CMK (cell line): Measurements from ENCODE around the gene PLAAT1.

Experiments
- DNase-seq: peaks from one replicate; pipeline ENCODE4 v3.0.0-alpha.2; 2010; ENCODE audit warnings: low read depth

The PLAAT1 gene

GRCh38 chr3:193240850-193241706 is at the start of gene PLAAT1:
Gene PLAAT1 (plus strand): TSS chr3:193241222. CDS start chr3:193255651, 14,429 bp downstream.
- DNase-seq, result peak; percentile 21

DNA sequence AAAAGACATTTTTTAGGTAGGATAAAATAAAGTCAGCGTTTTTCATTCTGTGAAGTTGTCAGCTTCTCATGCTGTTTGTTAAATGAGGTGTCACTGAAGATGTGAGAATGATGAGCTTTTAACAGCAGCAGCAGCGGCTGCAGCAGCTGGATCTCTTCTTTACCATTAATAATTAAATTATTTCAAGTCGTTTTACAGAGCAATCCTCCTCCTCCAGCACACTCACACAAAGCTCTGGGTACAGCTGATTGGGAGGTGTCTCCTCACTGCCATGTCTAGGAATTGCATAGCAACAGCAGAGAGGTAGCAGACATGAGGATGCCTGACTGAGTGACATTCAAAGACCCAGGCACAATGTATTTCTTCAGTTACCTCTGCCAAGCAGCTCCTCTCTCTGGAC is 46.7 kb upstream of the PLAAT1 start:
- DNase-seq, result no peak

- no peak for DNase-seq
Measured at GRCh38 chr3:193196746-193197145, 44.3 kb upstream of the PLAAT1 start.

DNA sequence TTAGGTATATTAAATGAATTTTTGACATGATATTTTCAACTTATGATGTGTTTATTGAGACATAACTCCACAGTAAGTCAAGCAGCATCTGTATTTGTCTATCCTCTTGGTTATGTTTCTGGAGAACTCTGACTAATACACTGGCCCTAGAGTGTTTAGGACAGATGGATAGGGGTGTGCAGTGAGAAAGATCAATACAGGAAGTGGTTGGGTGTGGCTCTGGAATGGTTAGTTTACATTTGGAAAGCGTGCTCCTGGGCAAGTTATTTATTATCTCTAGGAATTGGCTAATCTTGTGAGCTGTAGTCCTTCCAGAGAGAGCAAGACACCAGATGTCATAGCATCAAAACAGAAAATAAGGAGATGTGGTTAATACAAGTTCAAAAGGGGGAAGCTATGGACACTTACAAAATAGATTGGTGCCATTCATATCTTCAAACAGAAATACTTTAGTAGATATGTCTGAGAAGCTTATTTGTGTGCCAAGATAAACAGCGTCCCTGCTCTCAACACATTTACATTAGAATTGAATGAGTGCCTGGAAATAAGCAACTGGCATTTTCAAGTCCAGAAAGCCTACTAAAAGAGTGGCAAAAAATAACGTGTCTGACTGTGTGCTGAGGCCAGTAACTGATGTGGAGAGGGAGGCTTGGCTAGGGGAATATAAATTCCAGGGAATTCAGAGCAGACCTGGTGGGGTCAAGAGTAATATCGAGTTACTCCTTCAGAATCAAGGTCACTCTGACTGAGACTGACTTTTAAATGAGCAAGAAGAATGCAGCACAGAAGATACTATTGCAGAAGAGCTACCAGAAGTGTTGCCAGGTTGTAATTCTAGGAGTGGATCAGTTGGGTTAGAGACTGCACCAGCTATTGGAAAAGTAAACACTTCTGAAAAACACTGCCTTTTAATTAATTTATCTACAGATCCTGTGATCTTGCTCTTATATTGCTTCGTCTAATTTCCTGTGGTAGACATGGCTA is 33.4 kb upstream of the PLAAT1 start:
- no peak for DNase-seq

- no peak for DNase-seq
Measured at GRCh38 chr3:193210618-193211017, 30.4 kb upstream of the PLAAT1 start.

DNA sequence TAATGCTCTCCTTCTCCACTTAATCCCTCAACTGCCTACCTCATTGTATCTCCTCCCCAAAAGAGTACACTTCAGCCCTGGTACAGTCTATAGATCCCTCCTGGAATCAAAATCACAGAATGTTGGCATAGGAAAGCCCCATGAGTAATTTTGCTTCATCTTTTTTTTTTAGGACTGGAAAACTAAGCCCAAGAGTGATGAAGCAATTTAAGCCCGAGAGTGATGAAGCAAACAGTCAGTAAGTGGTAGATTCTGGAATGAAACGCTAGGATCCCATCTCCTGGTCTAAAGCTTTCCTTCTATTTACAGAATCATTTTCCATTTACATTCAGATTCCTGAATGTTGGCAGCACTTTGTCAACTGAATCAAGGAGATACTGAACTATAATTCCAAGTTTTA is 29.8 kb upstream of the PLAAT1 start:
- no peak for DNase-seq

DNA sequence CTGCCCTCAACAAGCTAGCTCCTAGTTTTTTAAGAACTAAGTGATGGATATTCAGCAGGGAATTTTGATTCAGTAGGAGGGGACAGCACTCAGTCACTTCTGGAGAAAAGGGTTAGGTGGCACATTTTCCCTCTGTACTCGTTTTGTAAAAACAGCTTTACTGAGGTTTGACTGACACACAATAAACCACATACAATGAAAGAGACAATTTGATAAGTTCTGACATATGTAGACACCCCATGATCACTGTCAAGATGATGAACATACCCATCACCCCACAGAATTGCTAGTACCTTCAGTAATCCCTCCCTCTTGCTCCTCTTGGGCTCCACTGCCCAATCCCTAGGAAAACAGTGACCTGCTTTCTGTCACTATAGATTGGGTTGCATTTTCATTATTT is 29.0 kb upstream of the PLAAT1 start:
- no peak for DNase-seq

- no peak for DNase-seq
Measured at GRCh38 chr3:193212844-193213243, 28.2 kb upstream of the PLAAT1 start.

DNA sequence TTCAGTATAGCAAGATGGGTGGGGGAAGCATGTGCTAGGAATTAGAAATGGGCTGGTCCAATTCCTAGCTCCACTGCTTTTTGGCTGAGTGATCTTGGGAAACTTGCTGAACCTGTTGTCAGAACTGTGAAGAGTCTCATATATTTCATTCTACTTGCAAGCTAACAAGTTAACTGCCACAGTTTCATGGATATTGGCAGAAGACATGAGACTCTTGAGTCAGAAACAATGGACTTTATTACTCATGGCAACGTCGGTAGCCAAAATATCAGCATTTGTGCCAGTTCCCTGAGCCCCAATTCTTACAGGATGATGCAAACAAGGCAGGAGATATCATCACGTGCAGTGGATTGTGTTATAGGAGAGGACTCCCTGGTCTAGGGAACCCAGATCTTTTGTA is 26.6 kb upstream of the PLAAT1 start:
- DNase-seq, result no peak

DNA sequence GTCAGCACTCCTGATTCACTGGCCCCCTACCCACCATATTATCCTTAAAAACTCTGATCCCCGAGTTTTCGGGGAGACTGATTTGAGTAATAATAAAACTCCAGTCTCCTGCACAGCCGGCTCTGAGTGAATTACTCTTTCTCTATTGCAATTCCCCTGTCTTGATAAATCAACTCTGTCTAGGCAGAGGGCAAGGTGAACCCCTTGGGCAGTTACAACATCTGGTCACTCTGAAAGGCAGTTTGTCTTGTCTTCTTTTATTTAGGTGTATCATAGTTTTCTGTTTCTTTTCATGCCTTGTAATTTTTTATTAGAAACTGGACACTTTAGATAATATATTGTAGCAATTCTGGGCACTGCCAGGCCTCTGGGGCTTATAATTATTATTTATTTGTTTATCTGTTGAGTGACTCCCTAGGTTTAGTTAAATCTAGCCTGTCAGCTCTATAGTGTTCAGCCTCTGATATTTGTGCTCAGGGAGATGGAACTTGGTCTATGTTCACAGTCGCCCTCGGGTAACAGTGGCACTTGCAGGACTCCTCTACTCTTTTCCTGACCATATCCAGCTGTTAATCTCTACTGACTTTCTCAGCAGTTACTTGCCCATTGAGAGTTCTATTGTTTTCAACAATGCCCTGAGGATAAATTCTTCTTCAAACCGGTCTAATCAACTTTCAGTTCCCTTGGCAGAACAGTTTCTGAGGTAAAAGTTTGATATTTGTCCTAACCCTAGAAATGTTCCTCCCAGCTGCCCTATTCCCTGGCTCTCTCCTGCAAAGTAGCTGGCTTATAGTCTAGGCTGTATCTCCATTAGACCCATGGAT is 15.5 kb upstream of the PLAAT1 start:
- no peak for DNase-seq

- no peak for DNase-seq
Measured at GRCh38 chr3:193228206-193228605, 12.8 kb upstream of the PLAAT1 start.

GRCh38 chr3:193229851-193230420 is 11.1 kb upstream of the PLAAT1 start:
- no peak for DNase-seq

- no peak for DNase-seq
Measured at GRCh38 chr3:193230610-193231009, 10.4 kb upstream of the PLAAT1 start.

DNA sequence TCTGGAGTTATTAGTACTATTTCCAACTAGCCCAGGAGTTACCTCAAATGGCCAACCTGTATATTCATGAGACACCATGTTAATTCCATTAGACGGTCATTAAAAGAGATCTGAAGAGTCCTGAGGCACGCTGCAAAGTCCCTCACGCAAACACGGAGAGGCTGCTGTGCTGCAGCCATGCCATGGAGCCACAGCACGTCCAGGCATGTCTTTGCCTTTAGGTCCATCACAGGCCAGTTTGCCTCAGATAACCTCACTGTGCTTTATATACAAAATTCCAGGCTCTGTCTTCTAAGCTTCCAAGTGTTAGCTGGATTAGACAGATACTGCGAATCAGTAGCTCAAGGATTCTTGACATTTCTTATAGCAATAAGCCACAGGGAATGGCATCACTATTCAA is 9.8 kb upstream of the PLAAT1 start:
- no peak for DNase-seq

- no peak for DNase-seq
Measured at GRCh38 chr3:193236599-193236998, 4.4 kb upstream of the PLAAT1 start.

GRCh38 chr3:193237030-193237429 is 4.0 kb upstream of the PLAAT1 start:
- no peak for DNase-seq

DNA sequence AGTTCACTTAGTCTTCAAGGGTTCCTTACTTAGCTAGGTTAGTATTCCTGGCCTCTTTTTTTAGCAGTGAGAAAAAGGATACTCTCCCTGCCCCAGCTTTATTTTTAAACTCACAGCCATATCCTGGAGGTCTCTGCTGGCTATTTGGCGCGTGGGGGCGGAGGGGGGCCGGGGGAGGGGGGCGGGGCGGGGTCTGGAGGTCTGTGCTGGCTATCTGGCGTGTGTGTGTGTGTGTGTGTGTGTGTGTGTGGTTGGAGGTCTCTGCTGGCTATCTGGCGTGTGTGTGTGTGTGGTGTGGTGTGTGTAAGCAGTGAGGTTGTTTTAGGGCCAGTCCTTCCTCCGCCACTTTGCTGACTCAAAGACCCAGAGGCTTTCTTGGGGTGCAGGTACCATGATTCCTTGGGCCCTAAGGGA is 579 bp upstream of the PLAAT1 start:
- DNase-seq, result peak; percentile 18

GRCh38 chr3:193241716-193242115 is 694 bp downstream of the PLAAT1 start:
- no peak for DNase-seq

DNA sequence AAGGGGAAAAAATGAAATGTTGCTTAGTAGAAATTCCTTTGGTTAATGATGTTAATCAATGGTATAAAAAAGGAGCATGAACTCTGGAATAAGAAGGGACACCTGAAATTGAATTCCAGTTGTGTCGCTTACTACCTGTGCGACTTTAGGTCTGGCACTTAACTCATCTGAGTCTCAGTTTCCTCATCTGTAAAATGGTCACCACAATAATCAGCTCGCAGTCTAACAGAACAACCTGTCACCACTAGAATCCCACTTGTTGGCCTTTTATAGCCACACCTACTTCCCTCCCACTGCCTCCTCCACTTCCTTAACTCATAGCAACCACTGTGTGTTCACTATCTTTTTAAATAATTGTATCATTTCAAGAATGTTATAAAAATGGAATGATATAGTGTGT is 2.5 kb downstream of the PLAAT1 start:
- no peak for DNase-seq

DNA sequence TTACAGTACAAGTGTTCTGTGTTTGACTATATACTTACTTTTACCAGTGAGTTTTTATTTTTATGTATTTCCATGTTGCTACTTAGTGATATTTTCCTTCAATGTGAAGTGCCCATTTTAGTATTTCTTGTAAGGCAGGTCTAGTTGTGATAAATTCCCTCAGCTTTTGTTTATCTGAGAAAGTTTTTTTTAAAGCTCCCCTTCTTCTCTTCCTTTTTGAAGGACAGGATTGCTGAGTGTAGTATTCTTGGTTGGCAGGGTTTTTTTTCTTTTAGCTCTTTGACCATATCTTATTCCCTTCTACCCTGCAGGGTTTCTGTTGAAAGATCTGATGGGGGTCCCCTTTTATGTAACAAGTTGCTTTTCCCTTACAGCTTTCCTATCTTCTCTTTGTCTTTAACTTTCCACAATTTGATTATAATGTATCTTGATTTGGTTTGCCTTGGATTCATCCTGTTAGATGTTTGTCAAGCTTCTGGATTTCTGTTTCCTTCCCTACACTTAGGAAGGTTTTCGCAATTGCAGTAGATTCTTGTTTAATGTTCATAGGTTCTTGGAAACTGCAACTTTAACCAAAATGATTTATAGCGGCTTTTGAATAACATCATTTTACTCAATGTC is 7.9 kb downstream of the PLAAT1 start:
- no peak for DNase-seq

- no peak for DNase-seq
Measured at GRCh38 chr3:193250492-193250891, 9.5 kb downstream of the PLAAT1 start.
